Erythroblast (primary cell): Measurements from ENCODE around the gene CHRM3.

ENCODE experiments used
- DNase-seq, 2 experiments: peaks; one replicate each; lab custom pipeline; 2025; lab: John Stamatoyannopoulos, UW
- GATA1 ChIP-seq: IDR thresholded peaks from 2 replicates; pipeline ENCODE4 v1.6.1; 2011; ENCODE audit warnings: low read depth, mild to moderate bottlenecking, control low read depth, low read length, moderate library complexity
- POLR2A ChIP-seq: IDR thresholded peaks from 2 replicates; pipeline ENCODE4 v1.6.1; 2011; ENCODE audit warnings: mild to moderate bottlenecking, low read length

Gene CHRM3

DNA sequence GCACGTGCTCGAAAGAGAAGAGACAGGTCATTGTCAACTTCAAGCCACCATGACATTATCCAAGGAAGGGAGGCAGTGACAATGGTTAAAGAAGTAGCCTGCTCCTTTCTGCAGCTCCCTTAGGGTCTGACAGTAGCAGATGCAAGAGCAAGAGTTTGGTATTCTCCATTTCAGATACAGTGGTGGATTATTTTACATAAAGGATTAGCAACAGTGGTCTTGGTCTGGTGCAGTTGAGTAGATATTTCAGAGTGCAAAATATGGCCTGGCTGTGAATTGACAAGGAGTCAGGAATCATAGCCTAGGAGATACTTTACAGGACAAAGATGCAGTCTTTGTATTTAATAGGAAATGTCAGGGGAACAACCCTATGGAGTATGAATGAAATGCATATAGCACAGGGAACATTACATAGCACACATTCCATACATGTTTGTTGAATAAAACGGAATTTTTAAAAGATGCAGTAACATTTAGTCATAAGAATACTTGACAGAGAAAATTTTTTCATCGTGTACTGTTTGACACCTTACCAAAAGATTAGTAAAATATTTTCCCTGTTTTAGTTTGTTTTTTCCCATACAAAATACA lies 41.8 kb downstream of the CHRM3 start:
- no peak for DNase-seq
- TF ChIP-seq GATA1, result no peak
- no peak for TF ChIP-seq POLR2A

DNA sequence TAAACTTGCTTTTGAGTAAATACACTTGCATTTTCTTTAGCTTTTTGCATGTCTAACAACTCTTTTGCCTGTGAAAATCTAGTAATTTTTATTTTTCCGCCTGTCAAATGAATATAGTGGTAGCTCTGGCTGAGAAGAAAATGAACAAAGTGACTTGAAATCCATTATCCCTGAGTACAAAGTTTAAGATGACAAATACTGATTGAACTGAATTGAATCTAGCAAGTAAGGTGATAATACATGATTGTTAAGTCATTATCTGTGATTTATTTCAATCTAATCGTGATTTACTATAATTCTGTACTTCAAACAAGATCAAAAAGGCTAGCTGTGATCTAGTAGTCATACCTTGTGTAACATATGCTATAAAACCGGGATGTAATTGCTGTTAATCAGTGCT lies 42.8 kb downstream of the CHRM3 start:
- DNase-seq, result no peak
- TF ChIP-seq POLR2A (no peak), GATA1 (no peak)

DNA sequence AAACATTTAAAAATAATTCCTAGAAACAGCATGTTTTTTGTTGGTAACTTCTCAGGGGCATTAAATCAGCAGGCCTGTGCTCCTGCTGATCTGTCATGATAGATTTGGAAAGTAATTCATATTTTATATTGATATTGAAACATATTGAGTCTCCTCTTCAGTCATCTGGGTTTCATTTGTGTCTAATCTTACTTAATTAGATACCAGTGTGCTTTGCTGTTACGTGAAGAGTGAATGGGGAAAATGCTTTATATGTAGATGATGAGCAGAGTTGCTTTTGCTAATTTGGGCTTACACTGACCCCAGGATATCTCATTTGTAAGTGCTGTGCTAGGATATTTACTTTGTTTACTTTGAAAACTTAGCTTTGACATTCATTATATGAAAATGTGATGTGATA lies 45.9 kb downstream of the CHRM3 start:
- no peak for TF ChIP-seq POLR2A
- TF ChIP-seq GATA1, result no peak
- no peak for DNase-seq

DNA sequence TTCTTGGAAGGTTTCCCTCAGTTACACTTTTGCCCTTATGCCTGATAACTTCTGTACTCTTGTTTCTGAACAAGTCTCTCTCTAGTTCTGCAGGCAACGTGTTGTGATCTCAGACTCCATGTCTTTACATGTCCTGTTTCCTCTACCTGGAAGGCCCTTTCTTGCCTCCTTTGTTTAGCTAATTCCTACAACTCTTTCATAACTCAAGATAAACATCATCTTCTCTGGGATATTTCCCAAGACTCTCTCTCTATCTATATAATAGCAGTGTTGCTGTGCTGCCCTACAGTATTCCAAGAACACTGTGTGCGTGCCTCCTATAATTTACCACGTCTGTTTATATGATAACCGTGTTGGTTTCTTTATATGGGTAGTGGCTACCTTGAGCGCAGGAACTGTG lies 47.8 kb downstream of the CHRM3 start:
- no peak for TF ChIP-seq GATA1
- TF ChIP-seq POLR2A, result no peak
- no peak for DNase-seq
